Right lobe of liver (tissue), 4 donors: ENCODE data around the gene CLDN15.

Source experiments
- POLR2A ChIP-seq: fragments of 450-650 bp; IDR thresholded peaks from one replicate; pipeline ENCODE4 v1.6.1; 2017; ENCODE audit warnings: antibody characterized with exemption, mild to moderate bottlenecking
- TF ChIP-seq, protein P1 (sequence below), 4 donors: fragments of 200-600 bp in 3 of 4; fragments of 450-650 bp in 1 of 4; IDR thresholded peaks; one replicate each; pipeline versions ENCODE4 v1.5.1 to v1.8.0; 2016 to 2022; ENCODE audit warnings: antibody characterized with exemption in 4 of 4, mild to moderate bottlenecking in 2 of 4
- donor health status: DM: no; HTN: no; CAD: no.
- donor health status: DM: no; HTN: no; CAD: no.
- donor health status: DM: no; HTN: yes; CAD: no.

DNA sequence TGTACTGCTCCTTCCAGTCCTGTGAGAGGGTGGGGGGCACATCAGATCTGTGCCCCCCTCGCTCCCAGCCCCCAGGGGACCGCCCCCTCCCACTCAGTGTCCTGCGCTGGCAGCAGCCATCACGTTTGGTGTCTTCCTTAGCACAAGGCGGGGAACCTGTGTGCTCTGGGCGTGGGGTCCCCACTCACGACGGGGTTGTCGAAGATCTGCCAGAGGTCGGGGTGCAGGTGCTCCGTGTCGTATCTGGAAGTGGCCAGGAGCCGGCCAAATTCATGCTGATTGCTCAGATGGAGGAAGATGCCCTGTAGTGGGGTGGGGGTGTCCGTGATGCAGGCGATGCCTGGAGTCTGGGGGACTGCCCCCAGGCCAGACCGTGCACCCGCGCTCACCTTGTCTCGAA is 27.5 kb downstream of the CLDN15 start:
- TF ChIP-seq, protein P1, sequence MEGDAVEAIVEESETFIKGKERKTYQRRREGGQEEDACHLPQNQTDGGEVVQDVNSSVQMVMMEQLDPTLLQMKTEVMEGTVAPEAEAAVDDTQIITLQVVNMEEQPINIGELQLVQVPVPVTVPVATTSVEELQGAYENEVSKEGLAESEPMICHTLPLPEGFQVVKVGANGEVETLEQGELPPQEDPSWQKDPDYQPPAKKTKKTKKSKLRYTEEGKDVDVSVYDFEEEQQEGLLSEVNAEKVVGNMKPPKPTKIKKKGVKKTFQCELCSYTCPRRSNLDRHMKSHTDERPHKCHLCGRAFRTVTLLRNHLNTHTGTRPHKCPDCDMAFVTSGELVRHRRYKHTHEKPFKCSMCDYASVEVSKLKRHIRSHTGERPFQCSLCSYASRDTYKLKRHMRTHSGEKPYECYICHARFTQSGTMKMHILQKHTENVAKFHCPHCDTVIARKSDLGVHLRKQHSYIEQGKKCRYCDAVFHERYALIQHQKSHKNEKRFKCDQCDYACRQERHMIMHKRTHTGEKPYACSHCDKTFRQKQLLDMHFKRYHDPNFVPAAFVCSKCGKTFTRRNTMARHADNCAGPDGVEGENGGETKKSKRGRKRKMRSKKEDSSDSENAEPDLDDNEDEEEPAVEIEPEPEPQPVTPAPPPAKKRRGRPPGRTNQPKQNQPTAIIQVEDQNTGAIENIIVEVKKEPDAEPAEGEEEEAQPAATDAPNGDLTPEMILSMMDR (IDR thresholded peaks at IDR 0.05): no peak
- no peak for TF ChIP-seq POLR2A
